Activated naive CD4-positive, alpha-beta T cell treated with anti-CD3 and anti-CD28 coated beads, Interleukin-2, amount 50 U/mL, for 72 hours (primary cell): ENCODE data around the gene ZFAND3. TPM values are rescaled to one million over a fixed set of nuclear protein-coding genes. Genes with fewer than 3 reads are reported as not detected.
"Not testable (repeated sequence)": the region's sequence is repeated elsewhere in the genome, so short reads cannot be mapped to it uniquely, and the experiment has no call there.

ENCODE experiments used
- ATAC-seq, 2 donors: fragments of 150-1000 bp; cut with Tn5 transposase; 2 replicates each; pipeline ENCODE4 v1.10.0; 2021; ENCODE audit warnings: mild to moderate bottlenecking in 2 of 2, moderate library complexity in 2 of 2
- DNase-seq, 2 donors: peaks; one replicate each; pipeline ENCODE4 v3.0.0; 2021 to 2022; ENCODE audit warnings: low spot score in 2 of 2
- H3K27ac Mint-ChIP-seq, 2 donors: one replicate each; pipeline ENCODE4 v1.8.0; 2022; ENCODE audit warnings: mild to moderate bottlenecking in 2 of 2, mixed read lengths in 2 of 2
- H3K36me3 Mint-ChIP-seq, 2 donors: one replicate each; pipeline ENCODE4 v1.8.0; 2022; ENCODE audit warnings: mixed read lengths in 2 of 2
- H3K9me3 Mint-ChIP-seq, 2 donors: one replicate each; pipeline ENCODE4 v1.8.0; 2022; ENCODE audit warnings: mixed read lengths in 2 of 2
- total RNA-seq, 2 donors: library from RNA; stranded (reverse); gene quantifications; one replicate each; pipeline ENCODE4 v1.2.3, GENCODE V29; 2022

Gene ZFAND3
- total RNA-seq, 2 donors from 2014 or later = 34.1 to 37.2 TPM

DNA sequence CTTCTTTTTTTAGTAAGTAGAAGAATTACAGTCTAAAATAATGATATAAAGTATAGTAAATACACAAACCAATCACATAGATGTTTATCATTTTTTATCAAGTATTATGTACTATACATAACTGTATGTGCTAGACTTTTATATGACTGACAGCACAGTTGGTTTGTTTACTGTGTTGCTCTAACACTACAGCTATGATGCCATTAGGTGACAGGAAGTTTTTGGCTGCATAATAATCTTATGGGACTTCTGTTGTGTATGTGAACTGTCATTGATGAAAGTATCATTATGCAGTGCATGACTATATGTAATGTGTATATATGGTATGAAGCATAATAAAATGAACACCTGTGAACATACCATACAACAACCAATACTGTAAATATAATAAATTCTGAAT, 104.0 kb downstream of the ZFAND3 start:
- Mint-ChIP-seq H3K36me3 (peaks cover 0 to 7% of the 10 kb centered on the region in 2 donors), H3K27ac (no peak overlapping the region), H3K9me3 (peaks cover 4 to 7% of the 10 kb centered on the region in 2 donors)
- no peak for ATAC-seq
- no peak for DNase-seq

GRCh38 chr6:37926661-37927060, 107.1 kb downstream of the ZFAND3 start:
- Mint-ChIP-seq H3K27ac (no peak overlapping the region), H3K36me3 (peaks cover 0 to 12% of the 10 kb centered on the region in 2 donors), H3K9me3 (peaks cover 4 to 7% of the 10 kb centered on the region in 2 donors)
- DNase-seq (no peak), ATAC-seq (no peak)

GRCh38 chr6:37928217-37928616, 108.7 kb downstream of the ZFAND3 start:
- Mint-ChIP-seq H3K27ac (no peak overlapping the region), H3K9me3 (peaks cover 4 to 7% of the 10 kb centered on the region in 2 donors), H3K36me3 (peaks cover 0 to 12% of the 10 kb centered on the region in 2 donors)
- no peak for ATAC-seq
- no peak for DNase-seq

GRCh38 chr6:37930288-37930971, 110.9 kb downstream of the ZFAND3 start:
- ATAC-seq (no peak), DNase-seq (no peak)
- peaks cover 0 to 5% of the 10 kb centered on the region in 2 donors for H3K36me3 Mint-ChIP-seq
- H3K9me3 Mint-ChIP-seq = no peaks in the 10 kb centered on the region
- no peak overlapping the region for H3K27ac Mint-ChIP-seq

- Mint-ChIP-seq H3K27ac (peak overlapping the region in 1 of 2 donors; percentile 26), H3K9me3 (no peaks in the 10 kb centered on the region), H3K36me3 (peaks cover 0 to 5% of the 10 kb centered on the region in 2 donors)
- ATAC-seq = no peak
- no peak for DNase-seq
These were observed 111.5 kb downstream of the ZFAND3 start for GRCh38 chr6:37931066-37931465.

- ATAC-seq = peak in 1 of 2 donors; percentile 56
- H3K9me3 Mint-ChIP-seq = no peaks in the 10 kb centered on the region
- DNase-seq = no peak
These were observed 114.7 kb downstream of the ZFAND3 start for GRCh38 chr6:37934276-37934675.

DNA sequence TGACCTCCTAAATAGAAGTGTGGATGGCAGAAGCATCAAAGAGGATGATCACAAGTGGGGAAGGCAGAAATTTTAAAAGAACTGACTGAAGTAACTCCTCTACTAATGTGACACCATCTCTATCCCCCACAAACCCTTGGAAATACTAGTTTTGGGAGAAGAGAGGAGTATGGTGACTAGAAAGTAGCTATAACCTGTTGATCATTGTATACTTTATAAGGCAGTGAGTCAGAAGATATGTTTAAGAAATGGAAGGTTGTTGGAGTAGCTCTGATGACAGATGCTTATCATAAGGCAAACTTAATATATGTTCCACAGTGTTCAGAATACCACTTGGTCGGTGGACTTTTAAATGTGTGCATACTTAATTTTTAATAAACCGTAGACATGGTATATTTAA, 116.6 kb downstream of the ZFAND3 start:
- Mint-ChIP-seq H3K9me3 (no peaks in the 10 kb centered on the region), H3K27ac (no peak overlapping the region), H3K36me3 (peaks cover 0 to 7% of the 10 kb centered on the region in 2 donors)
- DNase-seq (no peak), ATAC-seq (no peak)

More at GRCh38 chr6:37934276-37934675, 114.7 kb downstream of the ZFAND3 start:
- Mint-ChIP-seq H3K36me3 (peaks cover 0 to 8% of the 10 kb centered on the region in 2 donors), H3K27ac (no peak overlapping the region)

DNA sequence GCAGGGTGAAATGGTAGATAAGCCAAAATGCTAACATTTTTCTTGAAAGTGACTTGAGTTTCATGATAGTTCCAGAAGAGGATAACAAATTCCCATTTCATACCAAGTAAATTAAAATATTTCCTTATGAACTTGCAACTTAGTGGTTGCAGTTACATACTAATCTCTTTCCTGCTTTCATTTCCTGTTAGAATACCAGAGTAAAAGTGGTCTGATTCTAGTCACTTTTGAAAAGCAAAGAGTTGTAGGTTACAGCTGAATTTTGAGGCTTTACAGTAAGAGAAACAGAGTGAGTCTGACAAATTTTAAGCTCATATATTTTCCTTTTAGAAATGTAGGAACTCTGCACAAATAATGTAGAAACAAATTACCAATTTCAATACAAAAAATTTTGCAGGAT, 117.4 kb downstream of the ZFAND3 start:
- Mint-ChIP-seq H3K36me3 (peaks cover 0 to 7% of the 10 kb centered on the region in 2 donors), H3K27ac (no peak overlapping the region), H3K9me3 (no peaks in the 10 kb centered on the region)
- ATAC-seq (peak; percentile 34 to 43), DNase-seq (no peak)

DNA sequence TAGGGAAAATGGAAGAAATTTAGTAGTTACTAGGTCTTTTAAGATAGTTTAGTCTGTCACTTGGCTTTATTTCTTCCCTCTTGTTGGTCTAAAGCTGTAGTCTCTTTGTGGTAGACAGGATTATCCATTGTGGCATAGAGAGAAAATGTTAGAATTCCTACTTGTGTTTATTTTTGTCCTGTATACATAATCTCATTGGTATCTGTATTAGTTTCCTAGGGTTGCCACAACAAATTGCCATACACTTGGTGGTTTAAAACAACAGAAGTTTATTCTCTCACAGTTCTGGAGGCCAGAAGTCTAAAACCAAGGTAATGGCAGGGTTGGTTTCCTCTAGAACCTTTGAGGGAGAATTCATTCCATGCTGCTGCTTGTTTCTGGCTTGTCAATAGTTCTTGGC, 119.4 kb downstream of the ZFAND3 start:
- Mint-ChIP-seq H3K36me3 (peaks cover 0 to 7% of the 10 kb centered on the region in 2 donors), H3K27ac (no peak overlapping the region), H3K9me3 (no peaks in the 10 kb centered on the region)
- ATAC-seq = no peak
- no peak for DNase-seq

DNA sequence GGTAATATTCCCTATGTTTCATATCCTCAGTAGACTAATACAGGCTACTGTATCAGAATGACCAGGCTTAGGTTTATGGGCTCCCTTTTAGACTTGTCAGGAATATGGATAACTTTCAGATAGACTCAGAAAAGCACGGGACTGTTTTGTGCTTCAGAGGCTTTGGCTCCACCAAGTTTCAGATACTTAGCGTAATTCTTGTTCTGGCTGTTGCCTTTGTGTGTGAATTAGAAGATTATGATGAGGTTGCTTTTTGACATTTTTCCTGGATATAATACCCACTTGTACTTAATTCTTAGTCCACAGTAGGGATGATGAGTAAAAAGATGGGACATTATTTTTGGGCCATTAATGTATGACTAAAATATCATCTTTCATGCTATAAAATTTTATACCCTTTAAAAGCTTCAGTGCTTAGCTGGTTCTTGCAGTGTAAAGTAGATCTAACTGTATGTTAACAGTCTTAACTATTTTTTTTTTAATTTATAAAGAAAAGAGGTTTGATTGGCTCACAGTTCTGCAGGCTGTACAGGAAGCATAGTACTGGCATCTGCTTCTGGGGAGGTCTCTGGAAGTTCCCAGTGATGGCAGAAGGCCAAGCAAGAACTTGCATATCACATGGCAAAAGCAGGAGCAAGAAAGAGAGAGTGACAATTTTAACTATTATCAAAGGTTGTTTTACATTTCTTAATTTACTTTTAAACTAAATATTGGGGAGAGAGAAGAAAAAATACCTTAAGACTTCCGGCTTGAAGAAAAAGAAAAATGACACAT, 120.7 kb downstream of the ZFAND3 start:
- no peak overlapping the region for H3K27ac Mint-ChIP-seq
- DNase-seq (no peak), ATAC-seq (no peak)
- H3K36me3 Mint-ChIP-seq = peaks cover 0 to 7% of the 10 kb centered on the region in 2 donors
- no peaks in the 10 kb centered on the region for H3K9me3 Mint-ChIP-seq

GRCh38 chr6:37941871-37942270, 122.3 kb downstream of the ZFAND3 start:
- Mint-ChIP-seq H3K36me3 (peaks cover 0 to 7% of the 10 kb centered on the region in 2 donors), H3K27ac (no peak overlapping the region), H3K9me3 (no peaks in the 10 kb centered on the region)
- DNase-seq (no peak), ATAC-seq (no peak)

GRCh38 chr6:37942606-37943376, 123.3 kb downstream of the ZFAND3 start:
- Mint-ChIP-seq H3K27ac (no peak overlapping the region), H3K9me3 (no peaks in the 10 kb centered on the region), H3K36me3 (peaks cover 0 to 7% of the 10 kb centered on the region in 2 donors)
- ATAC-seq (no peak), DNase-seq (no peak)

DNA sequence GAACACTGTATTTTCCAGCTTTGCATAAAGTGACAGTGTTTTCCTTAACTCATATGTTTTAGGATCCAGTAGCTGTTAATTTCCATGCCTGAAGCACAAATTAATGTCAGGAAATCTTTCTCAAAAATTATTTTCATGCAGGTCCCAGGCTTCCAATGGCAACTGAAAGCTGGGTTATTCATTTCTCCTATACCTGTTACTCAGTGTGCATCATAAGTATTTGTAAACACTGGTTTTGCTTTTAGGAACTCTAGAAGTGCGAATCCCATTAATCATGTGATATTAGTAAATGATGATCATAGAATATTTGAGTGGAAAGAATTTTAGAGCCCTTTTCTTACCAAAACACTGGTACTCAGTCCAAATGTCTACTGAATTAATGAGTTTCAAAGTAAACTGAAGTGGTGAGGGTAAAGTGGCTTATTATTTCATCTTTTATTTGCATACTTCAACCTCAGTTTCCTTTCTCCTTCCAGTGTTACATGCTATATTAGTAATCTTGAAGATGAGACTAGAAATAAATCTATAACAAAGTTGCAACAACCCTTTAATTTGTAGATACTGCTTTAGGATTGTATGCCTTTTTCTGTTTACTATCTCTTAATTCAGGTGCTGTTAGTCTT, 124.0 kb downstream of the ZFAND3 start:
- ATAC-seq = no peak
- Mint-ChIP-seq H3K36me3 (peaks cover 0 to 7% of the 10 kb centered on the region in 2 donors), H3K27ac (no peak overlapping the region), H3K9me3 (no peaks in the 10 kb centered on the region)
- no peak for DNase-seq

DNA sequence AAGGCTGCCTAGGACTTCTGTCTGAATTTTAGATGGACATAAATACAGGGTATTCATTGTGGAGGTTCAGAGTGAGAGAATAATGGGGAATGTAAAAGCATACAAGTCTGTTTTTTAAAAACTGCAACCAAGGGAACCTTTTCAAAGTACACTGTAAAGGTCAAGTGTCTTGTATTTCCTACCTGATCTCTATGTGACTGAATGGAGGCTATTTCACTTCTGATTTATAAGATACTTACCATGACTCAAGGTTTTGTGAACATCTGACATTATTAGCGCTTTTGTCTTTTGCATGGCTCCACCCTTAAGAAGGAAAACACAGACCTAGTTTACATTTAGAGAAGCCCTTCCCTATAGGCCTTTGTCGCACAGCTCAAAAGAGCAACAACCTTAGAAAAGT, 126.5 kb downstream of the ZFAND3 start:
- Mint-ChIP-seq H3K9me3 (no peaks in the 10 kb centered on the region), H3K27ac (no peak overlapping the region), H3K36me3 (peaks cover 0 to 6% of the 10 kb centered on the region in 2 donors)
- DNase-seq (no peak), ATAC-seq (peak in 1 of 2 donors; percentile 33)

- H3K36me3 Mint-ChIP-seq = peaks cover 0 to 6% of the 10 kb centered on the region in 2 donors
- no peak for DNase-seq
These were observed 127.9 kb downstream of the ZFAND3 start for GRCh38 chr6:37947468-37947867.

GRCh38 chr6:37948584-37948983, 129.1 kb downstream of the ZFAND3 start:
- H3K27ac Mint-ChIP-seq, ATAC-seq, DNase-seq, H3K36me3 Mint-ChIP-seq, H3K9me3 Mint-ChIP-seq: not testable (repeated sequence)

More at GRCh38 chr6:37947468-37947867, 127.9 kb downstream of the ZFAND3 start:
- no peaks in the 10 kb centered on the region for H3K9me3 Mint-ChIP-seq
- no peak overlapping the region for H3K27ac Mint-ChIP-seq
- ATAC-seq = no peak
